ENCODE results near the gene DNM3. TPM values are rescaled to one million over a fixed set of nuclear protein-coding genes. Genes with fewer than 3 reads are reported as not detected.

Gene DNM3
- total and polyA plus RNA-seq, 2 experiments from 2014 or later, result 5.2 to 12.2 TPM

GRCh38 chr1:172402878-172403569 lies 561.7 kb downstream of the DNM3 start (continued):
- TF ChIP-seq REST (IDR thresholded peaks at IDR 0.05; ENCODE audit: unreplicated experiment), result no peak

GRCh38 chr1:172404121-172404520 lies 562.8 kb downstream of the DNM3 start:
- H3K4me3 ChIP-seq, result no peak overlapping the region
- H3K79me2 ChIP-seq (replicated peaks; ENCODE audit: insufficient read depth), result no peaks in the 10 kb centered on the region
- Mint-ChIP-seq H3K27me3 (ENCODE audit: insufficient read depth, low read depth, poor library complexity) (no peaks in the 10 kb centered on the region), H3K4me1 (peaks cover 18% of the 10 kb centered on the region), H3K4me3 (no peak overlapping the region), H3K36me3 (ENCODE audit: low read depth) (no peaks in the 10 kb centered on the region), H3K9me3 (no peaks in the 10 kb centered on the region), H3K27ac (no peak overlapping the region)
- no peak overlapping the region for H3K4me2 ChIP-seq
- no peak for DNase-seq (ENCODE audit: low spot score)
- H3K4me1 ChIP-seq (ENCODE audit: insufficient read depth), result peaks cover 14% of the 10 kb centered on the region; the same call in 1 of the 2 replicates
- H3K9me2 ChIP-seq (ENCODE audit: insufficient read depth), result no peaks in the 10 kb centered on the region
- H3K36me3 ChIP-seq (ENCODE audit: insufficient read depth), result no peaks in the 10 kb centered on the region
- H4K20me1 ChIP-seq (replicated peaks; ENCODE audit: insufficient read depth), result no peaks in the 10 kb centered on the region
- H3F3A ChIP-seq (replicated peaks; ENCODE audit: low read depth), result no peaks in the 10 kb centered on the region
- ATAC-seq, result no peak
- TF ChIP-seq NANOG (IDR thresholded peaks at IDR 0.05; ENCODE audit: borderline replicate concordance), result no peak
- no peak for TF ChIP-seq STAT1 (IDR thresholded peaks at IDR 0.05; ENCODE audit: unreplicated experiment)
- no peak for TF ChIP-seq ETS1 (IDR thresholded peaks at IDR 0.05)
- no peaks in the 10 kb centered on the region for H3K27me3 ChIP-seq (ENCODE audit: insufficient read depth)
- H3K27ac ChIP-seq (ENCODE audit: low read depth), result no peak overlapping the region
- no peak overlapping the region for H2AFZ ChIP-seq

- no peak overlapping the region for H3K27ac ChIP-seq (ENCODE audit: low read depth)
- no peaks in the 10 kb centered on the region for H3F3A ChIP-seq (replicated peaks; ENCODE audit: low read depth)
- Mint-ChIP-seq H3K4me1 (peaks cover 4% of the 10 kb centered on the region; the same call in 2 of the 3 replicates), H3K36me3 (ENCODE audit: low read depth) (no peaks in the 10 kb centered on the region), H3K27me3 (ENCODE audit: insufficient read depth, low read depth, poor library complexity) (no peaks in the 10 kb centered on the region), H3K4me3 (no peak overlapping the region), H3K27ac (no peak overlapping the region), H3K9me3 (no peaks in the 10 kb centered on the region)
- peaks cover 3% of the 10 kb centered on the region; the same call in 1 of the 2 replicates for H3K4me1 ChIP-seq (ENCODE audit: insufficient read depth)
- no peaks in the 10 kb centered on the region for H4K20me1 ChIP-seq (replicated peaks; ENCODE audit: insufficient read depth)
- H3K9me2 ChIP-seq (ENCODE audit: insufficient read depth), result no peaks in the 10 kb centered on the region
- ATAC-seq, result no peak
- no peak overlapping the region for H3K4me3 ChIP-seq
- H3K36me3 ChIP-seq (ENCODE audit: insufficient read depth), result no peaks in the 10 kb centered on the region
- no peak overlapping the region for H2AFZ ChIP-seq
- H3K79me2 ChIP-seq (replicated peaks; ENCODE audit: insufficient read depth), result no peaks in the 10 kb centered on the region
- H3K27me3 ChIP-seq (ENCODE audit: insufficient read depth), result no peaks in the 10 kb centered on the region
- DNase-seq (ENCODE audit: low spot score), result no peak
- H3K4me2 ChIP-seq, result no peak overlapping the region
- no peak for TF ChIP-seq ZNF331 (CRISPR knock-in tag; IDR thresholded peaks at IDR 0.05; ENCODE audit: low read depth)
- no peak for TF ChIP-seq POLR2AphosphoS5 (IDR thresholded peaks at IDR 0.05; ENCODE audit: low read depth)
- no peak for TF ChIP-seq ZNF114 (CRISPR knock-in tag; IDR thresholded peaks at IDR 0.05)
These were observed 564.6 kb downstream of the DNM3 start for GRCh38 chr1:172405912-172406311.
